22Rv1 (cell line): ENCODE data around the gene USP5.

Source experiments
- CTCF ChIP-seq: fragments of 450-650 bp; IDR thresholded peaks from 2 replicates; pipeline ENCODE4 v1.5.1; 2017; ENCODE audit warnings: mild to moderate bottlenecking
- ZFX ChIP-seq: fragments of 450-650 bp; IDR thresholded peaks from 2 replicates; pipeline ENCODE4 v1.6.1; 2017; ENCODE audit warnings: antibody characterized with exemption, borderline replicate concordance

GRCh38 chr12:6849427-6849826 lies 2.5 kb upstream of the USP5 start:
- TF ChIP-seq CTCF = no peak
- TF ChIP-seq ZFX = no peak
